Stomach (tissue), 9 donors: ENCODE results near the gene NXPH1. TPM values are rescaled to one million over a fixed set of nuclear protein-coding genes. Genes with fewer than 3 reads are reported as not detected.

Experiments used
- DNase-seq, 2 donors: peaks; one replicate each; pipeline versions ENCODE4 v3.0.0 to v3.0.0-alpha.2; 2013 to 2019
- H3K27ac ChIP-seq, 5 donors: fragments of 200-600 bp in 4 of 5; sonication (generic) in 4 of 5; one replicate each; pipeline ENCODE4 v1.5.1; 2013 to 2019; ENCODE audit warnings: mild to moderate bottlenecking in 1 of 5, moderate library complexity in 1 of 5
- H3K27me3 ChIP-seq, 3 donors: fragments of 200-600 bp; sonication (generic); one replicate each; pipeline ENCODE4 v1.5.1; 2017 to 2019; ENCODE audit warnings: mixed run types in 1 of 3
- H3K36me3 ChIP-seq, 4 donors: fragments of 200-600 bp; sonication (generic); 1 replicate in 3 of 4; 2 replicates in 1 of 4; pipeline ENCODE4 v1.5.1; 2016 to 2019
- H3K4me1 ChIP-seq, 4 donors: fragments of 200-600 bp; sonication (generic); one replicate each; pipeline ENCODE4 v1.5.1; 2016 to 2019
- H3K4me3 ChIP-seq, 4 donors: fragments of 200-600 bp; sonication (generic) in 3 of 4; one replicate each; pipeline ENCODE4 v1.5.1; 2016 to 2019; ENCODE audit warnings: mild to moderate bottlenecking in 1 of 4
- H3K9me3 ChIP-seq, 4 donors: fragments of 200-600 bp; sonication (generic); one replicate each; pipeline ENCODE4 v1.5.1; 2016 to 2019
- EP300 ChIP-seq: sonication (generic); formaldehyde crosslinking; IDR thresholded peaks from one replicate; pipeline ENCODE4 v1.6.1; 2017; ENCODE audit warnings: antibody characterized with exemption
- POLR2A ChIP-seq, 4 donors: fragments of 450-650 bp; IDR thresholded peaks; one replicate each; pipeline ENCODE4 v1.6.1; 2016; ENCODE audit warnings: antibody characterized with exemption in 4 of 4, control low read depth in 2 of 4, mild to moderate bottlenecking in 1 of 4, moderate library complexity in 1 of 4
- POLR2AphosphoS5 ChIP-seq, 3 donors: sonication (generic); formaldehyde crosslinking; IDR thresholded peaks; one replicate each; pipeline ENCODE4 v1.6.1; 2016; ENCODE audit warnings: antibody characterized with exemption in 3 of 3
- WGBS, 5 donors: extraction: QIAGEN DNeasy Blood & Tissue Kit in 3 of 5; methylation state at CpG; one replicate each; pipeline versions ENCODE4 v1.1.5 to v1.1.7; 2013 to 2018; 5-methylcytosine and 5-hydroxymethylcytosine counted together
- intact Hi-C: fragments of 100-400 bp; cut with DNase I; formaldehyde crosslinking; loops from one replicate; pipeline ENCODE4 v1.15.1; 2023; ENCODE audit warnings: low total_unique reads
- polyA plus RNA-seq, 3 donors: library from polyadenylated mRNA; stranded (reverse); fragments of 200-250 nt; gene quantifications; one replicate each; pipeline ENCODE4 v1.2.3, GENCODE V29; 2013
- total RNA-seq, 5 donors: library from RNA; depleted of rRNA; stranded (reverse); fragments of >200 nt; gene quantifications; one replicate each; pipeline versions ENCODE4 v1.1.0 to v1.2.3, GENCODE V29; 2014 to 2016
- TF ChIP-seq, protein P1 (sequence below), 7 experiments: fragments of 450-650 bp in 4 of 7; fragments of 200-600 bp in 3 of 7; sonication (generic) in 3 of 7; IDR thresholded peaks; one replicate each; pipeline ENCODE4 v1.5.1; 2016 to 2019; ENCODE audit warnings: antibody characterized with exemption in 7 of 7, control low read depth in 2 of 7, mild to moderate bottlenecking in 1 of 7
- donor health status: healthy with polysubstance abuse.
- donor health status: Bipolar disorder and iron deficiency.
- donor health status: healthy.

The NXPH1 gene
- total and polyA plus RNA-seq, 8 donors: 0.37 TPM; not detected in 7

GRCh38 chr7:8434290-8435002, 1.0 kb downstream of the NXPH1 start:
- H3K9me3 ChIP-seq: no peaks in the 10 kb centered on the region
- WGBS, 5 donors: 4 to 10% (median 5%) methylated on average over 33 to 46 of the region's 46 CpGs
- intact Hi-C loops: loop anchor here (10.0 kb wide), 1 partner anchor 290 kb away; no protein-coding TSS in a partner anchor
- H3K36me3 ChIP-seq: no peaks in the 10 kb centered on the region
- peak overlapping the region in 1 of 4 donors; percentile 17 for H3K4me3 ChIP-seq
- H3K4me1 ChIP-seq: peaks cover 7 to 38% (median 17%) of the 10 kb centered on the region in 4 donors
- no peak overlapping the region for H3K27ac ChIP-seq
- no peak for TF ChIP-seq EP300
- DNase-seq: no peak
- H3K27me3 ChIP-seq: peaks cover 25 to 99% (median 73%) of the 10 kb centered on the region in 3 donors

DNA sequence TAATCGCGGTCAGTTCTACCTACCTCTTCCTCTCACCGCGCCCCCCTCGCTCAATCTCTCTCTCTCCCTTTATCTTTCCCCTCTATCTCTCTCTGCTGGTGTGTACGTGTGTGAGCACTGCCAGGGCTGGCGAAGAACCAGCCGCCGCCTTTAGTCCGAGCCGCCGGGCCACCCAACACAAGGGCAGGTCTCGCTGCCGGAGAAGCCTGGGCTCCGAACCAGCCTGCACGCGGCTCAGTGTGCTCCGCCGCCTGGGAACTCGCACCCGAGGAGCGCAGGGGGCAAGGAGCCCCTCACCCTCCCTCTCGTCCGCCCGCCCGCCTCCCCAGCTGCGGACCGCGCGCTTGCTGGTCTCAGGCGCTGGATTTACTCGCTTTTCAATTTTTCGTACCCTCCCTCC, 1.7 kb downstream of the NXPH1 start:
- no peak for DNase-seq
- peaks cover 7 to 38% (median 17%) of the 10 kb centered on the region in 4 donors for H3K4me1 ChIP-seq
- 5 to 8% (median 6%) methylated on average over 31 to 33 of the region's 33 CpGs for WGBS, 5 donors
- TF ChIP-seq POLR2AphosphoS5 (IDR thresholded peaks at IDR 0.05) (no peak), EP300 (no peak), POLR2A (IDR thresholded peaks at IDR 0.05) (no peak)
- TF ChIP-seq, protein P1, sequence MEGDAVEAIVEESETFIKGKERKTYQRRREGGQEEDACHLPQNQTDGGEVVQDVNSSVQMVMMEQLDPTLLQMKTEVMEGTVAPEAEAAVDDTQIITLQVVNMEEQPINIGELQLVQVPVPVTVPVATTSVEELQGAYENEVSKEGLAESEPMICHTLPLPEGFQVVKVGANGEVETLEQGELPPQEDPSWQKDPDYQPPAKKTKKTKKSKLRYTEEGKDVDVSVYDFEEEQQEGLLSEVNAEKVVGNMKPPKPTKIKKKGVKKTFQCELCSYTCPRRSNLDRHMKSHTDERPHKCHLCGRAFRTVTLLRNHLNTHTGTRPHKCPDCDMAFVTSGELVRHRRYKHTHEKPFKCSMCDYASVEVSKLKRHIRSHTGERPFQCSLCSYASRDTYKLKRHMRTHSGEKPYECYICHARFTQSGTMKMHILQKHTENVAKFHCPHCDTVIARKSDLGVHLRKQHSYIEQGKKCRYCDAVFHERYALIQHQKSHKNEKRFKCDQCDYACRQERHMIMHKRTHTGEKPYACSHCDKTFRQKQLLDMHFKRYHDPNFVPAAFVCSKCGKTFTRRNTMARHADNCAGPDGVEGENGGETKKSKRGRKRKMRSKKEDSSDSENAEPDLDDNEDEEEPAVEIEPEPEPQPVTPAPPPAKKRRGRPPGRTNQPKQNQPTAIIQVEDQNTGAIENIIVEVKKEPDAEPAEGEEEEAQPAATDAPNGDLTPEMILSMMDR (IDR thresholded peaks at IDR 0.05): no peak
- intact Hi-C loops: loop anchor here (10.0 kb wide), 1 partner anchor 290 kb away; no protein-coding TSS in a partner anchor
- H3K36me3 ChIP-seq: no peaks in the 10 kb centered on the region
- no peaks in the 10 kb centered on the region for H3K9me3 ChIP-seq
- H3K27ac ChIP-seq: no peak overlapping the region
- no peak overlapping the region for H3K4me3 ChIP-seq
- peaks cover 25 to 99% (median 79%) of the 10 kb centered on the region in 3 donors for H3K27me3 ChIP-seq

- intact Hi-C loops: loop anchor here (10.0 kb wide), 1 partner anchor 289 kb away; no protein-coding TSS in a partner anchor
- peaks cover 28 to 100% (median 87%) of the 10 kb centered on the region in 3 donors for H3K27me3 ChIP-seq
- no peaks in the 10 kb centered on the region for H3K36me3 ChIP-seq
- DNase-seq: no peak
- H3K27ac ChIP-seq: no peak overlapping the region
- TF ChIP-seq, protein P1 (IDR thresholded peaks at IDR 0.05): no peak
- TF ChIP-seq EP300 (no peak), POLR2A (IDR thresholded peaks at IDR 0.05) (no peak)
- no peak overlapping the region for H3K4me3 ChIP-seq
- no peaks in the 10 kb centered on the region for H3K9me3 ChIP-seq
- 11 to 14% (median 12%) methylated on average over 33 of the region's 33 CpGs for WGBS, 5 donors
- peaks cover 7 to 38% (median 17%) of the 10 kb centered on the region in 4 donors for H3K4me1 ChIP-seq
Measured at GRCh38 chr7:8435590-8436545, 2.5 kb downstream of the NXPH1 start.

DNA sequence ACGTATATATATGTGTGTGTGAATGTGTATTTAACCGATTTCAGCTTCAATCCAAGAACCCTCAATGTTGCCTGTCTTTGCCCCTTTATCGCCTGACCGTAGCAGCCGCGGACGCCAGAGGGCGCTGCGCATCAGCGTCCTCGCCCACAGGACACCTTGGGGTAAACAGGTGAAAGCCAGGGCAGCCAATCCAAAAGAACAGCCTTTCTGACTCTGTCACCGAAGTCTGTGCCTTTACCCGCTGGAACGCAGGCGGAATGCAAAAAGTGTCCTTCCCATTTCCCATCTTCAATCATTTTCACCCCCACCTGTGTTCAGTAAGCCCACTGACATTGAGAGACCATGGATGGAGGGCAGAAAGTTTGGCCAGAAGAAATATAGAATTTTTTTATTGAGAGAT, 3.6 kb downstream of the NXPH1 start:
- TF ChIP-seq, protein P1 (IDR thresholded peaks at IDR 0.05): peak in 5 of 7 experiments; percentile 48 to 71 (median 66)
- TF ChIP-seq EP300 (no peak), POLR2A (IDR thresholded peaks at IDR 0.05) (no peak)
- peaks cover 39 to 100% (median 88%) of the 10 kb centered on the region in 3 donors for H3K27me3 ChIP-seq

More for the DNA sequence above, 3.6 kb downstream of the NXPH1 start:
- WGBS, 5 donors: 0 to 3% (median 2%) methylated on average over 15 of the region's 15 CpGs
- peaks cover 7 to 40% (median 18%) of the 10 kb centered on the region in 4 donors for H3K4me1 ChIP-seq
- H3K4me3 ChIP-seq: no peak overlapping the region
- H3K9me3 ChIP-seq: peaks cover 0 to 8% (median 2%) of the 10 kb centered on the region in 4 donors
- peak; percentile 64 to 76 for DNase-seq
- intact Hi-C loops: loop anchor here (10.0 kb wide), 1 partner anchor 288 kb away; no protein-coding TSS in a partner anchor
- H3K36me3 ChIP-seq: no peaks in the 10 kb centered on the region
- H3K27ac ChIP-seq: no peak overlapping the region
